Posterior vena cava (tissue), 2 donors: ENCODE data around the gene KDM5A. TPM values are rescaled to one million over a fixed set of nuclear protein-coding genes. Genes with fewer than 3 reads are reported as not detected.
A peak's percentile ranks its signal among the peaks of the same experiment; 100 is the strongest.
"Not testable (repeated sequence)": the region's sequence is repeated elsewhere in the genome, so short reads cannot be mapped to it uniquely, and the experiment has no call there.

Experiments used
- DNase-seq: peaks from one replicate; pipeline ENCODE4 v3.0.0-alpha.2; 2020; ENCODE audit warnings: low spot score
- intact Hi-C, 2 donors: fragments of 100-400 bp; cut with DNase I; formaldehyde crosslinking; loops; one replicate each; pipeline versions ENCODE4 v1.14.1 to v1.14.2; 2022 to 2023
- total RNA-seq, 2 donors: library from RNA; stranded (reverse); fragmentation: NEBNext Ultra II Directional; extraction: Animal tissue kit (Norgen Biotek cat#: 25700); gene quantifications; one replicate each; pipeline ENCODE4 v1.2.1, GENCODE V29; 2021
- donor health status: DM: yes; HTN: yes; CAD: no.
- donor health status: DM: yes; HTN: yes; CAD: no.

KDM5A gene
- total RNA-seq, 2 donors from 2014 or later, result 48.1 to 50.1 TPM

DNA sequence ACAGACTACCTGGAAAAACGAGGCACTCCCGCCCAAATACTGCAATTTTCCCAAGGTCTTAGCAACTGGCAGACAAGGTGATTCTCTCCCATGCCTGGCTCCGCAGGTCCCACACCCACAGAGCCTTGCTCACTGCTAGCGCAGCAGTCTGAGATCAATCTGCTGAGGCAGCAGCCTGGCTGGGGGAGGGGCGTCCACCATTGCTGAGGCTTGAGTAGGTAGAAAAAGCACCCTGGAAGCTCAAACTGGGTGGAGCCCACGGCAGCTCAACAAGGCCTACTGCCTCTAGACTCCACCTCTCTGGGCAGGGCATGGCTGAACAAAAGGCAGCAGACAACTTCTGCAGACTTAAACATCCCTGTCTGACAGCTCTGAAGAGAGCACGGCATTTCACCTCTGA, 46.1 kb downstream of the KDM5A start:
- intact Hi-C loops, DNase-seq: not testable (repeated sequence)

DNA sequence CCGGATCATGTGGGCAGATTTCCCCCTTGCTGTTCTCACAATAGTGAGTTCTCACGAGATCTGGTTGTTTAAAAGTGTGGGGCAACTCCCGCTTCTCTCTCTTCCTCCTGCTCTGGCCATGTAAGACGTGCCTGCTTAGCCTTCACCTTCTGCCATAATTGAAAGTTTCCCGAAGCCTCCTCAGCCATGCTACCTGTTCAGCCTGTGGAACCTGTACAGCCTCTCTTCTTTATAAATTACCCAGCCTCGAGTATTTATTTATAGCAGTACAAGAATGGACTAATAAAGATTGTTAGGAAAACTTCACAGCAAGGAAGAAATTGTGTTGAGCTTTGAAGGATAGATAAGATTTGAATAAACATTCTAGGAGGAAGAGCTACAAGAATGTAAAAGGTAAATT, 52.1 kb downstream of the KDM5A start:
- DNase-seq, result no peak
- intact Hi-C loops, result no loop called here

DNA sequence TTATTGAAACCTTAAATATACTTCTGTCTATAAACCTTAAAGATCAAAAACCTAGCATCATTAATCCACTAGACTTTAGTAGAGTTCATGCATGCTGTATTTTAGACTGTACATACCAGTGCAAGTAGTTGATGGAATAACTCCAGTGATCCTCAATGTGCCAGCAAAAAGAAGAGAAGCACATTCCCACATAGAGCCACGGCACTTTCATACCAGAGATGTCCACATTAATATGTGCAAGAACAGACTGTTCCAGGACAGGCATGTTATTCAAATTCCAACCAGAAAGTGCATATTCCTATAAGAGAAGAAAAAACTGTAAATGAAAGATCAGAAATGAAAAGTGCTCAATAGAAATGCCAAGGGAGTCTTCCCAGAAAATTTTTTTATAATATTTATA, 55.0 kb downstream of the KDM5A start:
- intact Hi-C loops, result no loop called here
- no peak for DNase-seq

DNA sequence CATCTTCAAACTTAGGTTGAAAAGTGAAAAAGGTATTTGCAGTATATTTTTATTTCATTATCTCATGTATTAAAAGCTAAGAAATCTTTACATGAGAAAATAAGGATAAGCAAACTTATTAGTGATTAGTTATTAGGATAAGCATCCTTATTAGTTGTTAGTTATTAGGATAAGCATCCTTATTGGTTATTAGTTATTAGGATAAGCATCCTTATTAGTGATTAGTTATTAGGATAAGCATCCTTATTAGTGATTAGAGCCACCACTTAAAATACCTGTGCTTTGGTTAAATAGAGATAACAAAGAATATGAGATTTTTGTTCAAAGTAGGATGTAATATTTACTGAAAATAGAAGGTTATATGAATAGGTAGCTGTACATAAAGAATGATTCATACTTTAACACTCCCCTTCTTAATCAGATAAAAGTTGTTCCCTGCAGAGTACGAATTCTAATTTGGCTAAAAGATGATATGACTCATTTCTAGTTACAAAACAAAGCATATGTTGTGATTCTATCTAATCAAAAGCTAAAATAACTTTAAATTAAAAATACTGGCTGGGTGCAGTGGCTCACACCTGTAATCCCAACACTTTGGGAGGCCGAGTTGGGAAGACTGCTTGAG, 56.4 kb downstream of the KDM5A start:
- intact Hi-C loops, result no loop called here
- DNase-seq, result no peak

DNA sequence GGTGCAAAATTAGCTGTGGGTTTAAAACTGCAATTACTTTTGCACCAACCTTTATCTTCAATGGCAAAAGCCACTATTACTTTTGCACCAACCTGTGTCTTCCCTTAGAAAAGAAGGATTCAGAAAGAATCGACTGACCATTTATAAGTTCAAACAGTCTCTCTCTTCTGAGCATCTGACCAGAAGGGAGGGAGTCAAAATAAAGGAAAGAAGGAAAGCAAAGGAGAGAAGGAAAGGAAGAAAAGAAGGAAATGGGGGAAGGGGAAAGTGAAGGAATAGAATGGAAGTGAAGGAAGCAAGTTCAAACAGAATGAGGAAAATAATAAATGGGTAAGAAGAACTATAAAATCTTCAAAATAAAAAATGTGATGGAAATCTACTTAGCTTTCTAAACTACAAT, 57.8 kb downstream of the KDM5A start:
- intact Hi-C loops, result no loop called here
- no peak for DNase-seq

DNA sequence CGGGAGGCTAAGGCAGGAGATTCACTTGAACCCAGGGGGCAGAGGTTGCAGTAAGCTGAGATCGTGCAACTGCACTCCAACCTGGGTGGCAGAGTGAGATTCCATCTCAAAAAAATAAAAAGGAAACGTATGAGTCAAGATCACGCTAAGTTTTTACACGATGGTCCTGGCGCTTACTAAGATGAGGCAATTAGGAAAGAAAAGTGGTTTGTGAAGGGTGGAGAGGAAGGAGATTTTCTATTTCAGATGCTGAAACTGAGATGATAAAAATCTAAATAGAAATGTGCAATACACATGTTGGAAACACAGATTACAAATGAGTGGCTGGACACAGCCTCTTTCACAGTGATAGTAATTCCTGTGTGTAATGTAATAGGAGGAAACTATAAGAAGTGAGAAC, 63.2 kb downstream of the KDM5A start:
- intact Hi-C loops, result no loop called here
- DNase-seq, result no peak

DNA sequence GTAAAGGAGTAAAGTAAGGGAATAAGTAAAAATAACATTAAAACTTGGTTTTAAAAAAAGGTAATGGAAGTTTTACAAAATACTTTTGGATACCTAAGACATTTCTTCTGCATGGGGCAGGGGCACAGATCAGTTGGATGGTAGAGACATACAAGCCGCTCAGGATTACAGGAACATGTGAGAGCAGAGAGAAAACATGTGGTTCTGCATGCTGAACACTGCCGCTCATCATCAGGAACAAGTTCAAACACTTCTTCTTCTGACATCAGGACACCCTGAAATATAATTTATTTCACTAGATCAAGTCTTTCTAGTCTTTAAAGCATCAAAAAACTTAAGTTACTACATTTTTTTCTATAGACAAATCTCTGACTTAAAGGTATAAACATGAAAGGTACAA, 65.6 kb downstream of the KDM5A start:
- DNase-seq, result no peak
- intact Hi-C loops, result no loop called here

DNA sequence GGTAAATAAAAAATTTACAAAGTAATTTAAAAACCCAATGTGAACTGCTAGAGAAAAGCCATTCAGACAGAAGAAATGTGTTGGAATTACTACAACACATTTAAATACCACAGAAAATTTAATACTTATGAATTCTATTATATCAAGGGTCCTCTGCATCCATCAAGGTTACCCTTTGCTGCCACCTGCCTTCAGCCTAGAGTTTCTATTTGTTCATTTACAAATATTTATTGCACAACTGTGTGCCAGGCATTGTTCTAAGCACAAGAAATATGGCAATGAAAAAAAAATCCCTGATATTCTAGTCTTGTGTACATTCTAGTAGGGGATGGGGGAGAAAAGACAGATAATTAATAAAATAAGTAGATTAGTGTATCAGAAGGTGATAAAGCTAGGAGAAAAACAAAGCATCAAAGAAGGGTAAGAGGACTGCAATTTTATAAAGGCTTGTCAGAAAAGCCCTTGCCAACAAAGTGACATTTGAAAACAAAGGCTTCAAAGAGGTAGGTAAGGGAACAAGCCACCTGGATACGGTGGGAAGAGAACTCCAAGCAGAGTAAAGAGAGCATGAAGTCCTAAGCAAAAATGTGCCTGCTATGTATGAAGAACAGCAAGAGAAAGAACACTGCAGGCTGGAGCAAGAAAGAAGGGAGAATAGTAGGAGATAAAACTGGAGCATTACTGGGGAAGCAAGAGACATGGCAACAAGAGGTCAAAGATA, 67.4 kb downstream of the KDM5A start:
- DNase-seq, result no peak
- intact Hi-C loops, result no loop called here

DNA sequence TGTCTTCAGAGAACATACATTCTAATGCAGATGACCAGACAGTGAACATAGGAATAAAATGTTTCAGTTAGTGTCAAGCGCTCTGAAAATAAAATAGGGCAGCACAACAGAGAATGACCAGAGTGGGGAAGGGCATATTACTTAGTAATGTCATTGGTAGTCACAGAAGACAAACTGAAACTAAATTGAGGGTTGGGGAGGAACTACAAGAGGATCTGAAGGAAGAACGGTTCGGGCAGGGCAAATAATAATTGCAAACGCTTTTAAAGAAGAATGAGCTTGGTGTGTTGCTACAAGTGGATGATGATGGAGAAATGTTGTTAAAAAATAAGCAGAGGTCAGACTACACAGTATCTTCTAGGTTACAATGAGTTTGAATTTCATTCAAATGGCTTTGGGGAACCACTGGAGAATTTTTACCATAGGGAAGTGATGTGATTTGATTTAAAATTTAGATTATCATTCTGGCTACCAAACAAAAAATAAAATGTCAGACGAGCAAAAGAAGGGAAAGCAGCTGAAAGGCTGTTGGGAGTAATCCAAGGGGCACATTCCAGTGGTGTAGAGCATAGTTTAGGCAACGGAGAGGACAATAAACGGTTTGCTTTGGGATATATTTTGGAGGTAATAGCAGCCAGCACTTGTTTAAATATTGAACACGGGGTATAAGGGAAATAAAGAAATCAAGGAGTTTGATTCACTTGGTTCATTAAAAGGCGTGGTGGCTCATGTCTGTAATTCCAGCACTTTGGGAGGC, 70.2 kb downstream of the KDM5A start:
- intact Hi-C loops, result no loop called here
- no peak for DNase-seq

DNA sequence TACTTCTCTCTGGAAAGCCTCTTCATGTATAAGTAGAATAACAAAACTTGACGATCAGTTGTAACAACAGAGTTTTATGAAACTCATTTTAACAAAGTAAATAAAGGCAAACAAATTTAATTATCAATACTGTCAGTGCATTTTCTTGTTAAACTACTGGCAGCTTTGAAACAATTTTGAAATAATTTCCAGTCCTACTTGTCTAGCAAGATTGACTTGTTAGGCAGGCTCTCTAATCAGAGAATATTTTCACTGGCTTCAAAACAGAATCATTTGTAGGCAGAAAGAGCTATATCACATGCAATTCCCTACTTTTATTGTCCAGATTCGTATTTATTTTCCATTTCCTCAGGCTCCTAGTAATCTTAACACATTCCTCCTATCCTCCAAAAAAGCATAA, 80.6 kb downstream of the KDM5A start:
- intact Hi-C loops, result no loop called here

DNA sequence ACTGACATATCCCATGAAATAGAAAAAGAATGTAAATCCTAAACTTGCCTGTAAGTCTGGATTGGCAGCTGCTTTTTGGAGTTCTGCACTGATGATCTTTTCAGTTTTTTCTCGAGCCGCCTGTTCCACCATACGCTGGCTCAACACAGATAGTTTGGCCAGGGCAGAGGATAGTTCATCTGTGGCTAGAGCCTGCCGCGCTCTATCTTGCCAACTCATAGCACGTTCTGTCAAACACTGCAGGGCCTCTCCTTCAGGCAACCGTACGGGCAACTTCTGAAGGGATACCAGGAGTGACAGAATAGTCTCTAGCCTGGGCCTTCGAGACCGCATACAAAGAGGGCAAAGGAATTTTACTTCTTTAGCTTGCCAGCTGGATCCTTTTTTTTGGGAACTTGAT, 81.7 kb downstream of the KDM5A start:
- intact Hi-C loops, result no loop called here
- no peak for DNase-seq

More for the DNA sequence above, 80.6 kb downstream of the KDM5A start:
- no peak for DNase-seq

DNA sequence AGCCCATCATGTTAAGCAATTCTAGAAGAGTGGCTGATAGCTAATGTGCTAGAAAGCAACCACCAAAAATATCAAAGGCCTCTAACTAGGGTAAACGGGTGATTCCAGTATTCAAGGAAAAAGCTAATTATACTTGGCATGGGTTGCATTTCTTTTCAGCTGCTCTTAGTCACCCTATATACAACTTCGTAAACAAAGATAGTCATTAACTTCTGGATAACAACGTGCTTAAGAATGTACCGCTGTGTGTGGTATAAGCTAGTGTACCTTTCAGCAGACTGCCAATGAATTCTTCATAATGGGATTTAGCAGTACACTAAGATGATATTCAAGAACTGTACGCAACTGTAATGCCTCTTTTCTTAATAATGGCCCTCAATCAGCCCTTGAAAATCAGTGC, 84.3 kb downstream of the KDM5A start:
- intact Hi-C loops, result no loop called here
- no peak for DNase-seq

DNA sequence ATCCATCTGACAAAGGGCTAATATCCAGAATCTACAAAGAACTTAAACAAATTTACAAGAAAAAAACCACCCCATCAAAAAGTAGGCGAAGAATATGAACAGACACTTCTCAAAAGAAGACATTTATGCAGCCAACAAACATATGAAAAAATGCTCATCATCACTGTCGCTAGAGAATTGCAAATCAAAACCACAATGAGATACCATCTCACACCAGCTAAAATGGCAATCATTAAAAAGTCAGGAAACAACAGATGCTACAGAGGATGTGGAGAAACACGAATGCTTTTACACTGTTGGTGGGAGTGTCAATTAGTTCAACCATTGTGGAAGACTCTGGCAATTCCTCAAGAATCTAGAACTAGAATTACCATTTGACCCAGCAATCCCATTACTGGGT, 86.4 kb downstream of the KDM5A start:
- DNase-seq, intact Hi-C loops: not testable (repeated sequence)

DNA sequence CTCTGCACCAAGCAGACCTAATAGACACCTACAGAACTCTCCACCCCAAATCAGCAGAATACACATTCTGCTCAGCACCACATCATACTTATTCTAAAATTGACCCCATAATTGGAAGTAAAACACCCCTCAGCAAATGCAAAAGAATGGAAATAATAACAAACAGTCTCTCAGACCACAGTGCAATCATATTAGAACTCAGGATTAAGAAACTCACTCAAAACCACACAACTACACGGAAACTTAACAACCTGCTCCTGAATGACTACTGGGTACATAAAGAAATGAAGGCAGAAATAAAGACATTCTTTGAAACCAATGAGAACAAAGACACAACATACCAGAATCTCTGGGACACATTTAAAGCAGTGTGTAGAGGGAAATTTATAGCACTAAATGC, 89.0 kb downstream of the KDM5A start:
- DNase-seq, intact Hi-C loops: not testable (repeated sequence)

DNA sequence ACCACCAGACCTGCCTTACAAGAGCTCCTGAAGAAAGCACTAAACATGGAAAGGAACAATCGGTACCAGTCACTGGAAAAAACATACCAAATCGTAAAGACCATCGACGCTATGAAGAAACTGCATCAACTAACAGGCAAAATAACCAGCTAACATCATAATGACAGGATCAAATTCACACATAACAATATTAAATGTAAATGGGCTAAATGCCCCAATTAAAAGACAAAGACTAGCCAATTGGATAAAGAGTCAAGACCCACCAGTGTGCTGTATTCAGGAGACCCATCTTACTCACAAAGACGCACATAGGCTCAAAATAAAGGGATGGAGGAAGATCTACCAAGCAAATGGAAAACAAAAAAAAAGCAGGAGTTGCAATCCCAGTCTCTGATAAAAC, 89.6 kb downstream of the KDM5A start:
- DNase-seq, intact Hi-C loops: not testable (repeated sequence)

DNA sequence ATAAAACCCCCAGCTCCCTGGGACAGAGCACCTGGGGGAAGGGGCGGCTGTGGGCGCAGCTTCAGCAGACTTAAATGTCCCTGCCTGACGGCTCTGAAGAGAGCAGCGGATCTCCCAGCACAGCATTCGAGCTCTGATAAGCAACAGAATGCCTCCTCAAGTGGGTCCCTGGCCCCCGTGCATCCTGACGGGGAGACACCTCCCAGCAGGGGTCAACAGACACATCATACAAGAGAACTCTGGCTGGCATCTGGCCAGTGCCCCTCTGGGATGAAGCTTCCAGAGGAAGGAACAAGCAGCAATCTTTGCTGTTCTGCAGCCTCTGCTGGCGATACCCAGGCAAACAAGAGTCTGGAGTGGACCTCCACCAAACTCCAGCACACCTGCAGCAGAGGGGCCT, 91.1 kb downstream of the KDM5A start:
- intact Hi-C loops, result not testable (repeated sequence)
- DNase-seq, result peak; percentile 54

DNA sequence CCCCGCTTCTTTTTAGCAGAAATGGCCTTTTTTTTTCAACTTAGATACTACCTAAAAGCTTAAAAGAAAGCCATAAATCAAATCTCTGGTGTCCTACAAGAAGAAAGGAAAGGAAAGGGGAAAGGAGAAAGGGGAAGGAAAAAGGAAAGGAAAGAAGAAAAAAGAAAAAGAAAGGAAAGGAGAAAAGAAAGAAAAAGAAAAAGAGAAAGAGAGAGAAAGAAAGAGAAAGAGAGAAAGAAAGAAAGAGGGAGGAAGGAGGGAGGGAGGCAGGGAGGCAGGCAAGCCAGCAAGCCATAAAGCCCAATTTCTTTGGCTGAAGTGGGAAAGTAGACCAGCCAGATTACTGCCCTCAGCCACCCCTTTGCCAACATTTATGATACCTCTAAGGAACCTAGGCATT, 94.0 kb downstream of the KDM5A start:
- intact Hi-C loops, result no loop called here
- DNase-seq, result no peak

DNA sequence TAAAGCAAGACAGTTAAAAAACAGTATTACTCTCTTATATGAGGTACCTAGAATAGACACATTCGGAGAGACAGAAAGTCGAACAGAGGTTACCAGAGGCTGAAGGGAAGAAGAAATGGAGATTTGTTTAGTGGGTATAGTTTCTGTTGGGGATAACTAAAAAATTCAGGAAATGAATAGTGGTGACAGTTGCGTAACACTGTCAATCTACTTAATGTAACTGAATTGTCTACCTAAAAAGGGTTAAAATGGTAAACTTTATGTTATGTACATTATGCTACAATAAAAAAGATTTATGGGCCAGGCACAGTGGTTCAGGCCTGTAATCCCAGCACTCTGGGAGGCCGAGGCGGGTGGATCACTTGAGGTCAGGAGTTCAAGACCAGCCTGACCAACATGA, 95.9 kb downstream of the KDM5A start:
- intact Hi-C loops, result no loop called here
- DNase-seq, result peak; percentile 23

DNA sequence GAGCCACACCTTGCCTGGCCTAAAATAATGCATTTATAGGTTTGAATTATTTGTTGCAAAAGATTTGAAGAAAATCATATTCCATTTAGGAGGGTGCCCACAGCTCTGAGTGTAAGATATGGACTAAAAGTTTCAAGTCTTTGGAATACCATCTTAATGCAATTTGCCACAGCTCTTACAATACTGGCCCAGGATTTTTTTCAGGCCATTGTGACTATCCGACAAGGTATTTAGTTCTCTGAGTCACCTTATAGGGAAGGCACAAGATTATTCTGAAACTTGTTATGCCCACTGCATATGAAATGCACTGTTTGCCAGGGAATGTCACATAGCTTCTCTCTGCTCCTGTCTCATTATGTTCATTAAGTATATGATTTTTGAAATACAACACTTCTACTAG, 96.9 kb downstream of the KDM5A start:
- DNase-seq, result no peak
- intact Hi-C loops, result no loop called here

DNA sequence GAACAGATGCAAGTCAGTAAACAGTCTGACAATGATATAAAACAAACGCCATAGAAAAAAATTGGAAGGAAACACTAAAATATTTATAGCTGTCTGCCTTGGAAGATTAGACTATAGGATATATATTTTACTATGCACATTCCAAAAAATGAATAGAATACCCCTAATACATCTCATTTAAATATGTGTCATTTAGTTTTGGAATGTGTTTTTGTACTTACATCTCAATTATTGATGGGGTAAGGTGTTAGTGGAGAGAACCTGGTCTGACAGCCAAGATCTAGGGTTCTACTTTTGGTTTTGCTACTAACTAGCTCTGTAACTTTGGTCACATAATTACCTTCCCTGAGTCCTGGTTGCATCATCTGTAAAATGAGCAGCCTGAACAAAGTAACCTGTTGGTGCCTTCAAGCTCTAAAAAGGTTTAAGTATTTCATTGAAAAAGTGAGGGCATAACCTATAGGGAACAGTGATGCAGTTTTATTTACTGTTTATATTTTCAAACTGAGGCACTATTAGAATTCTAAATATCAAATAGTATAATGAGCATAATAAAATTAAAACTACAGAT, 97.9 kb downstream of the KDM5A start:
- DNase-seq, result no peak
- intact Hi-C loops, result no loop called here
